D721Med (cell line): ENCODE results near the gene PIGN.

Source experiments
- DNase-seq: peaks from one replicate; pipeline ENCODE4 v3.0.0; 2011; ENCODE audit warnings: low spot score; ENCODE audit not compliant: insufficient read length
- FAIRE-seq: peaks from 2 replicates; lab custom pipeline; 2011; peaks lifted over from hg19 to GRCh38; lab: Jason Lieb, UNC
- TF ChIP-seq, protein P1 (sequence below): IDR thresholded peaks from 2 replicates; pipeline ENCODE4 v1.5.1; 2012; ENCODE audit warnings: mild to moderate bottlenecking, control low read depth; ENCODE audit not compliant: insufficient read depth; ENCODE audit errors: missing control alignments

Gene PIGN

GRCh38 chr18:62210138-62210537 is 23.3 kb upstream of the PIGN start:
- DNase-seq (no peak), FAIRE-seq (no peak)
- TF ChIP-seq, protein P1, sequence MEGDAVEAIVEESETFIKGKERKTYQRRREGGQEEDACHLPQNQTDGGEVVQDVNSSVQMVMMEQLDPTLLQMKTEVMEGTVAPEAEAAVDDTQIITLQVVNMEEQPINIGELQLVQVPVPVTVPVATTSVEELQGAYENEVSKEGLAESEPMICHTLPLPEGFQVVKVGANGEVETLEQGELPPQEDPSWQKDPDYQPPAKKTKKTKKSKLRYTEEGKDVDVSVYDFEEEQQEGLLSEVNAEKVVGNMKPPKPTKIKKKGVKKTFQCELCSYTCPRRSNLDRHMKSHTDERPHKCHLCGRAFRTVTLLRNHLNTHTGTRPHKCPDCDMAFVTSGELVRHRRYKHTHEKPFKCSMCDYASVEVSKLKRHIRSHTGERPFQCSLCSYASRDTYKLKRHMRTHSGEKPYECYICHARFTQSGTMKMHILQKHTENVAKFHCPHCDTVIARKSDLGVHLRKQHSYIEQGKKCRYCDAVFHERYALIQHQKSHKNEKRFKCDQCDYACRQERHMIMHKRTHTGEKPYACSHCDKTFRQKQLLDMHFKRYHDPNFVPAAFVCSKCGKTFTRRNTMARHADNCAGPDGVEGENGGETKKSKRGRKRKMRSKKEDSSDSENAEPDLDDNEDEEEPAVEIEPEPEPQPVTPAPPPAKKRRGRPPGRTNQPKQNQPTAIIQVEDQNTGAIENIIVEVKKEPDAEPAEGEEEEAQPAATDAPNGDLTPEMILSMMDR: no peak

GRCh38 chr18:62209046-62209445 is 22.2 kb upstream of the PIGN start:
- DNase-seq (no peak), FAIRE-seq (no peak)
- TF ChIP-seq, protein P1: no peak

DNA sequence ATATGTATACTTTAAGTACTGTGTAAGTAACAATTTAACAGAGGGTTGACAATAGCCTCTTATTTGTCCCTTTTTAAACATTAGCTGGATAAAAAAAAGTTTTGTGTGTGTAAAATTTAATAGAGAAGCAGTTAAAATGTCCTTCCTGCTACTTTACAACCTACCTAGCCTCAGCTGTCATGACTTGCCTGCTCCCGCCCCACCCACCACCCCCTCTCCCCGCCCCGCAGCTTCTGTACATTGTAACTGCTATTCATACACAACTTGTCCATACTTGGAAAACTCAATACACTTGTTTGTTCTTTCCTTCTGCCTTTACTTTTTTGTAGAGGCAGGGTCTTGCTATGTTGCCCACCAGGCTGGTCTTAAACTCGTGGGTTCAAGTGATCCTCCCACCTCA is 19.7 kb upstream of the PIGN start:
- DNase-seq (no peak), FAIRE-seq (no peak)
- TF ChIP-seq, protein P1: no peak

- FAIRE-seq (no peak), DNase-seq (no peak)
- TF ChIP-seq, protein P1: no peak
Measured at GRCh38 chr18:62205824-62206223, 19.0 kb upstream of the PIGN start.

DNA sequence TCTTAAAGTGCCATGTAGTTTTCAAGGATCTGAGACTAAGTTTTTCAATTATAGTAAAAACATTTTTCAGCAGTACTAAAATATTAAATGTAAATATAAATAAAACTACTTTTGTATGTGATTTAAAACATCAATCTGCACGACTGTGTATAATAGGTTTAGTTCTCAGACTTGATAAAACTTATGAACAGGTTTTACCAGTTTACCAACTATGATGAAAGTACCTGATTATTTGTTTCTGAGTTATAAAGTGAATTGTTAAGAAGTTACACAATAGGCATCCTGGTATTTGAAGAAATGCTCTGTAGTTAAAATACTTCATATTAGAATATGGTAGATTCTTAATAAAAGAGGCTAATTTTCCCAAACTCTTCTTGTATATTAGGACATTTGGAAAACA is 15.0 kb upstream of the PIGN start:
- FAIRE-seq (no peak), DNase-seq (no peak)
- TF ChIP-seq, protein P1: no peak

GRCh38 chr18:62200121-62200914 is 13.5 kb upstream of the PIGN start:
- DNase-seq (no peak), FAIRE-seq (no peak)
- TF ChIP-seq, protein P1: no peak

DNA sequence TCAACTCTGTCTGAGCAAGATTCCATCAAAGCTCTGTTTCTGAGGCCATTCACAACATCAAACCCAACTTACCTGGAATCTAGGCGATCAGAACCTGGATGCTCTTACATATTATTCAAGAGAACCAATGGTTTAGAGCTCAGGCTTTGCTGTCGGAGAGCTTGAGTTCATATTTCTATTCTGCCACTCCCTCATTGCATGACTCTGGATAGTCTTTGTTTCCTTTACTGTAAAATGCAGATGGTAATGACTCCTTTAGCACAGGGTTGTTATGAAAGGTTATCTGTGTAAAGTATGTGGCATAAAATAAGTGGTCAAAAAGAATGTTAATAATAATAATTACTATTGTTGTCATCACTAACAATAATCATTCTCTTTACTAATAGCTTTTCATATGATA is 12.8 kb upstream of the PIGN start:
- TF ChIP-seq, protein P1: no peak
- FAIRE-seq (no peak), DNase-seq (no peak)
